SU-DHL-6 (cell line): ENCODE measurements around the gene PRDM16.

ENCODE experiments used
- H2AFZ ChIP-seq: fragments of 200-600 bp; sonication (generic); 2 replicates; pipeline ENCODE4 v1.6.1; 2014; ENCODE audit warnings: low read depth, mild to moderate bottlenecking, moderate library complexity, mixed read lengths, antibody characterized with exemption, low read length; ENCODE audit not compliant: severe bottlenecking
- H3F3A ChIP-seq: fragments of 200-600 bp; shearing (Covaris generic); 2 replicates; pipeline ENCODE4 v1.6.0; 2016; ENCODE audit warnings: antibody characterized with exemption, mild to moderate bottlenecking; ENCODE audit not compliant: insufficient read depth
- H3K27ac ChIP-seq: fragments of 200-600 bp; sonication (generic); 2 replicates; pipeline ENCODE4 v1.5.1; 2016; ENCODE audit warnings: low read depth, mild to moderate bottlenecking, low read length, moderate library complexity, mixed read lengths
- H3K27me3 ChIP-seq: fragments of 200-600 bp; sonication (generic), shearing (Covaris generic); 2 replicates; pipeline ENCODE4 v1.6.0; 2014; ENCODE audit warnings: mild to moderate bottlenecking, low read length
- H3K36me3 ChIP-seq: fragments of 200-600 bp; sonication (generic); 2 replicates; pipeline ENCODE4 v1.6.1; 2014; ENCODE audit warnings: mild to moderate bottlenecking, low read length, mixed read lengths
- H3K4me2 ChIP-seq: fragments of 300-600, 200-600 bp; shearing (Covaris generic), sonication (generic); 2 replicates; pipeline ENCODE4 v1.6.0; 2014; ENCODE audit warnings: low read length, low read depth, mild to moderate bottlenecking; ENCODE audit not compliant: poor library complexity, severe bottlenecking
- H3K4me3 ChIP-seq: fragments of 200-600 bp; sonication (generic); 2 replicates; pipeline ENCODE4 v1.5.1; 2014; ENCODE audit warnings: antibody characterized with exemption, low read length, mild to moderate bottlenecking, mixed read lengths; ENCODE audit not compliant: insufficient read depth, poor library complexity, severe bottlenecking
- H3K79me2 ChIP-seq: fragments of 200-600 bp; sonication (generic); 2 replicates; pipeline ENCODE4 v1.6.1; 2014; ENCODE audit warnings: mild to moderate bottlenecking, low read length, moderate library complexity; ENCODE audit not compliant: insufficient read depth
- H3K9ac ChIP-seq: fragments of 200-600 bp; sonication (generic); 2 replicates; pipeline ENCODE4 v1.7.0; 2014; ENCODE audit warnings: mild to moderate bottlenecking, low read length
- H3K9me2 ChIP-seq: fragments of 200-600 bp; sonication (generic); replicated peaks from 2 replicates; pipeline ENCODE4 v1.6.1; 2014; ENCODE audit warnings: low read length; ENCODE audit not compliant: insufficient read depth
- H3K9me3 ChIP-seq: fragments of 200-600 bp; sonication (generic); 2 replicates; pipeline ENCODE4 v1.6.1; 2014; ENCODE audit warnings: low read length, mixed read lengths; ENCODE audit not compliant: insufficient read depth
- H4K20me1 ChIP-seq: fragments of 200-600 bp; sonication (generic); 2 replicates; pipeline ENCODE4 v1.6.1; 2014; ENCODE audit warnings: low read depth, mild to moderate bottlenecking, antibody characterized with exemption, low read length, moderate library complexity, mixed read lengths
- CTCF ChIP-seq: fragments of 200-600 bp; sonication (generic); IDR thresholded peaks from one replicate; pipeline ENCODE4 v1.5.1; 2017; ENCODE audit warnings: antibody characterized with exemption, mild to moderate bottlenecking, low read length, moderate library complexity; ENCODE audit not compliant: insufficient read depth, poor library complexity, severe bottlenecking
- EZH2phosphoT487 ChIP-seq: fragments of 200-600 bp; sonication (generic), shearing (Covaris generic); conservative IDR thresholded peaks from 2 replicates; pipeline ENCODE4 v1.6.1; 2018; ENCODE audit warnings: mild to moderate bottlenecking, antibody characterized with exemption, low read length, moderate library complexity, mixed read lengths

PRDM16 gene

GRCh38 chr1:3275471-3276340, 206.7 kb downstream of the PRDM16 start:
- Histone ChIP-seq H3K4me3 (no peak overlapping the region), H3K9me2 (no peaks in the 10 kb centered on the region), H2AFZ (no peak overlapping the region), H3K4me2 (no peak overlapping the region), H3K9me3 (no peaks in the 10 kb centered on the region), H3K9ac (no peak overlapping the region), H3K27me3 (no peaks in the 10 kb centered on the region), H3K79me2 (no peaks in the 10 kb centered on the region), H3K36me3 (no peaks in the 10 kb centered on the region), H4K20me1 (no peaks in the 10 kb centered on the region), H3F3A (no peaks in the 10 kb centered on the region), H3K27ac (no peak overlapping the region)
- no peak for TF ChIP-seq CTCF
- TF ChIP-seq EZH2phosphoT487: no peak

- Histone ChIP-seq H3K9me3 (no peaks in the 10 kb centered on the region), H2AFZ (no peak overlapping the region), H3K4me2 (no peak overlapping the region), H3F3A (no peaks in the 10 kb centered on the region), H3K9me2 (no peaks in the 10 kb centered on the region), H3K27me3 (no peaks in the 10 kb centered on the region), H3K4me3 (no peak overlapping the region), H3K9ac (no peak overlapping the region), H3K79me2 (no peaks in the 10 kb centered on the region), H3K36me3 (no peaks in the 10 kb centered on the region), H3K27ac (no peak overlapping the region), H4K20me1 (no peaks in the 10 kb centered on the region)
- no peak for TF ChIP-seq CTCF
- no peak for TF ChIP-seq EZH2phosphoT487
Measured at GRCh38 chr1:3276341-3276800, 207.4 kb downstream of the PRDM16 start.

GRCh38 chr1:3277011-3277471, 208.0 kb downstream of the PRDM16 start:
- no peaks in the 10 kb centered on the region for H4K20me1 ChIP-seq
- H3F3A ChIP-seq: no peaks in the 10 kb centered on the region
- no peak overlapping the region for H3K4me3 ChIP-seq
- H3K27ac ChIP-seq: no peak overlapping the region
- no peaks in the 10 kb centered on the region for H3K9me2 ChIP-seq
- no peaks in the 10 kb centered on the region for H3K27me3 ChIP-seq
- H3K36me3 ChIP-seq: no peaks in the 10 kb centered on the region
- no peak overlapping the region for H3K9ac ChIP-seq
- TF ChIP-seq EZH2phosphoT487 (no peak), CTCF (no peak)
- no peaks in the 10 kb centered on the region for H3K79me2 ChIP-seq
- no peak overlapping the region for H3K4me2 ChIP-seq
- H2AFZ ChIP-seq: no peak overlapping the region
- H3K9me3 ChIP-seq: no peaks in the 10 kb centered on the region
